Measurements from ENCODE around the gene NBEA. TPM values are rescaled to one million over a fixed set of nuclear protein-coding genes. Genes with fewer than 3 reads are reported as not detected.

NBEA gene
- total and polyA plus RNA-seq, 7 donors: 0.46 to 47.6 (median 38.0) TPM

DNA sequence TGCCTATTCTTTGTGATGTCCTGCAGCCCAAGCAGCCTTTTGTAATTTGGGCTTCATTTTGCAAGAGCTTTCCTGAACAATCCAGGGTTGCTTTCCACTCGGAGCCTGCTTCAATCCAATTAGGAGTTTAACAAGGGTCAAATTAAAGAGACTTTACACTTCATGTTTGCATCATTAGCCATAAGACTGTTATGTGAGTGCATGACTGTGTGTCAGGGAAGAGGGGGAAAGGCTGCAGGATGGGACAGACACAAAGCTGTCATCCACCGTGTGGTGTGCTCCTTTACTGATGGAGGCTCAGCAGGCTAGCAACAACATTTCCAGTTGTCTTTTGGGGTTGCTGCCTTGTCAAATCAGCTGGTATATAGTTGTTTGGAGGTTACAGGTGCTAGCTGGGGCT lies 558.1 kb downstream of the NBEA start:
- no peak for DNase-seq
- H3K9me3 ChIP-seq: no peaks in the 10 kb centered on the region
- peaks cover 0 to 29% (median 16%) of the 10 kb centered on the region in 4 donors for H3K4me1 ChIP-seq
- TF ChIP-seq, protein P1, sequence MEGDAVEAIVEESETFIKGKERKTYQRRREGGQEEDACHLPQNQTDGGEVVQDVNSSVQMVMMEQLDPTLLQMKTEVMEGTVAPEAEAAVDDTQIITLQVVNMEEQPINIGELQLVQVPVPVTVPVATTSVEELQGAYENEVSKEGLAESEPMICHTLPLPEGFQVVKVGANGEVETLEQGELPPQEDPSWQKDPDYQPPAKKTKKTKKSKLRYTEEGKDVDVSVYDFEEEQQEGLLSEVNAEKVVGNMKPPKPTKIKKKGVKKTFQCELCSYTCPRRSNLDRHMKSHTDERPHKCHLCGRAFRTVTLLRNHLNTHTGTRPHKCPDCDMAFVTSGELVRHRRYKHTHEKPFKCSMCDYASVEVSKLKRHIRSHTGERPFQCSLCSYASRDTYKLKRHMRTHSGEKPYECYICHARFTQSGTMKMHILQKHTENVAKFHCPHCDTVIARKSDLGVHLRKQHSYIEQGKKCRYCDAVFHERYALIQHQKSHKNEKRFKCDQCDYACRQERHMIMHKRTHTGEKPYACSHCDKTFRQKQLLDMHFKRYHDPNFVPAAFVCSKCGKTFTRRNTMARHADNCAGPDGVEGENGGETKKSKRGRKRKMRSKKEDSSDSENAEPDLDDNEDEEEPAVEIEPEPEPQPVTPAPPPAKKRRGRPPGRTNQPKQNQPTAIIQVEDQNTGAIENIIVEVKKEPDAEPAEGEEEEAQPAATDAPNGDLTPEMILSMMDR (IDR thresholded peaks at IDR 0.05): no peak
- TF ChIP-seq EP300 (IDR thresholded peaks at IDR 0.05) (no peak), POLR2AphosphoS5 (IDR thresholded peaks at IDR 0.05) (no peak), POLR2A (IDR thresholded peaks at IDR 0.05) (no peak)
- no peaks in the 10 kb centered on the region for H3K36me3 ChIP-seq
- H3K27me3 ChIP-seq: no peaks in the 10 kb centered on the region
- no peak overlapping the region for H3K27ac ChIP-seq
- 84 to 88% methylated on average over 2 of the region's 2 CpGs for WGBS, 2 donors
- no peak overlapping the region for H3K4me3 ChIP-seq
- intact Hi-C loops (cut with DNase I): no loop called here

DNA sequence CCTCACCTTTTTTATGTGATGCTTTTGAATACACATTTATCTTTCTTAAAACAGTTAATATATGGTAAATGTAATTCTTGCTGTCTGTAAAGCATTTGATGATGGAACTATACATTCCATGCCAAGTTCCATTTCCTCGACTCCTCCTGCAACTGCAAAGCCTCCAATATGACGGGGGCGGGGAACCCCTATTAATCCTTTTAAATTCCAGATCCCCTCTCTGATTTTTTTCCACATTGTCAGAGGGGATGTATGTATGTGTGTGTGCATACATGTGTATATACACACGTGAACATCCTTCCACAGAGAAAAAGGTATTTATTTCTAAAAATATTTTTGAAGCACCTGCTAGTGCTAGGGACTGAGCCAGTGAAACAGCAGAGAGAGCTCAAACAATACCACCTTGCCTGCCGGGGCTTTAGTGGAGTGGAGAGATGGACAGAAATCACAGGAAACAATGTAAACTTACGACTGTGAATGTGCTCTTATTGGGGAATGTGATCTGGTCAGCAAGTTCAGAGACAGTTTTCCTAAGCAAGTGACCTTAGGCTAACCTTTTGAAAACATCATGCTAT lies 559.7 kb downstream of the NBEA start:
- H3K9me3 ChIP-seq: no peaks in the 10 kb centered on the region
- no peaks in the 10 kb centered on the region for H3K36me3 ChIP-seq
- intact Hi-C loops (cut with DNase I): no loop called here
- DNase-seq: no peak
- H3K27me3 ChIP-seq: no peaks in the 10 kb centered on the region
- TF ChIP-seq EP300 (IDR thresholded peaks at IDR 0.05) (no peak), POLR2AphosphoS5 (IDR thresholded peaks at IDR 0.05) (no peak), POLR2A (IDR thresholded peaks at IDR 0.05) (no peak)
- TF ChIP-seq, protein P1 (IDR thresholded peaks at IDR 0.05): no peak
- H3K27ac ChIP-seq: no peak overlapping the region
- WGBS, 2 donors: 79 to 81% methylated on average over 6 of the region's 6 CpGs
- peaks cover 0 to 29% (median 16%) of the 10 kb centered on the region in 4 donors for H3K4me1 ChIP-seq
- H3K4me3 ChIP-seq: no peak overlapping the region

DNA sequence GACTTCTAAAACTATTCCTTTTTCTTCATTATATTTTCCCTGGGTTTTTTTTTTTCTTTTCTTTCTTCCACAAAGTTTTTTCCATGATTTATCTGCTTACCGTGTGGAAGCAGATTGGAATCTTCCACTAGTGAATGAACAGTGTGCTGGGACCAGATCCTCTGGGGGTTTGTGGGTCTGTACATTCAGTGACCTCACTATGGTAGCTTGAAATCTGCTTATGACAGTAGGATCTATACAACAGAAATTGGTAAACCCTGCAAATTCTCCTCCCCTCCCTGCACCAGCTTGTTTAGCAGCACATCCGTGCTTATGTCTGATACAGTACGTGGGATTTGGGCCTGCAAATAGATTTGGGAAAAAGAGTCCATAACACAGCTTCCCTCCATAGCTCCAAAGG lies 560.4 kb downstream of the NBEA start:
- Histone ChIP-seq H3K4me1 (peaks cover 0 to 29% (median 16%) of the 10 kb centered on the region in 4 donors), H3K27ac (no peak overlapping the region), H3K36me3 (no peaks in the 10 kb centered on the region), H3K27me3 (no peaks in the 10 kb centered on the region), H3K9me3 (no peaks in the 10 kb centered on the region), H3K4me3 (no peak overlapping the region)
- TF ChIP-seq POLR2AphosphoS5 (IDR thresholded peaks at IDR 0.05) (no peak), POLR2A (IDR thresholded peaks at IDR 0.05) (no peak), EP300 (IDR thresholded peaks at IDR 0.05) (no peak)
- TF ChIP-seq, protein P1 (IDR thresholded peaks at IDR 0.05): no peak
- intact Hi-C loops (cut with DNase I): no loop called here
- DNase-seq: no peak
- WGBS, 2 donors: 60 to 81% methylated on average over 3 of the region's 3 CpGs

DNA sequence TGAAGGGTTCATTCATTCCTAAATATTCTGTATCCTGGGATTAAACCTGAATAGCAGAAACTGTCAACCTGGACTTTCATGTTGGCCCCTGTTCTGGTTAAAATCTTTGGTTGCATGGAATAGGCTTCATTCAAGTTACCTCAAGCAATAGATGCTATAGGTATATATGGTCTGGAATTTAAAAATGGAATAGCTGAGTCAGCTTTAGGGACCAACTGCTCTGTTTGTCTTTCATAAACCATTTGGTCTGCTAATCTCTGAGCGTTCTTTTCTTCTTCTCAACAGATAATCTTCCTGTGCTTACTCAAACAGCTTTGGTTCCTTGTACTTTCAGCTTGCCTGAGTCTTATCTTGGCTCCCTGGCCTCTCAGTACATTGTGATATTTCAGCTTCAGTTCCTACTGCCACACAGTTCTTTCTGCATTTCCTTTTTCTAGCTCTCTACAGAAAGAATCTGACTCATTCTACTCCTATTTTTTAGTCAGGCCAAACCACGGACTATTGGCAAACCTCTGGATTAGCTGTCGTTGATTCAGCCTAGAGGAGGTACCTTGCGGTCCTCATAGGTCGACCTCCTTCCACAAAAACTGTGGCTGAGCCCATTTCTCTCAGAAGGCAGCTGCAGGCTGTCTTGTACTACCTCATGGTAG lies 570.3 kb downstream of the NBEA start:
- Histone ChIP-seq H3K36me3 (no peaks in the 10 kb centered on the region), H3K4me3 (no peak overlapping the region), H3K27me3 (no peaks in the 10 kb centered on the region), H3K27ac (no peak overlapping the region), H3K9me3 (no peaks in the 10 kb centered on the region), H3K4me1 (no peaks in the 10 kb centered on the region)
- intact Hi-C loops (cut with DNase I): no loop called here
- DNase-seq: peak; percentile 68
- TF ChIP-seq EP300 (IDR thresholded peaks at IDR 0.05): no peak
- WGBS, 2 donors: 57 to 80% methylated on average over 5 of the region's 5 CpGs

DNA sequence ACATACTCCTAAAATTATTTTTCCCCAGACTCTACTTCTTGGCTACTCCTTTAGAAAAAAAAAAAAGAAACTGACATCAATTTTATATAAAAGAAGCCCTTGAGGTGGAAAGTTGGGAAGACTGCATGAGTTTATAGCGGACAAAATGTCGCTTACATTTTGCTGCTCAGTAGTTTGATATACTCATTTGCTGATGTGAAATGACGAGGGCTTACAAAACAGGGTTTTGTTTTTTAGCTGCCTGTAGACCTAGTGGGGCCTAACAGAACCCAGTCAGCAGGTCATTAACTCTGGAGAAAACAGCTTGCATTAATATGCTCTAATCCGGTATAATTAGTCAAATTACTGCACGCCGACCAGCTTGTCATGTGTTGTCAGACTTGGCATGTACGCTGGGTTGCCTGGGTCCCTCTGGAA lies 572.0 kb downstream of the NBEA start:
- no peaks in the 10 kb centered on the region for H3K36me3 ChIP-seq
- H3K27ac ChIP-seq: no peak overlapping the region
- intact Hi-C loops (cut with DNase I): no loop called here
- TF ChIP-seq POLR2AphosphoS5 (IDR thresholded peaks at IDR 0.05) (no peak), EP300 (IDR thresholded peaks at IDR 0.05) (no peak), POLR2A (IDR thresholded peaks at IDR 0.05) (no peak)
- TF ChIP-seq, protein P1 (IDR thresholded peaks at IDR 0.05): no peak
- DNase-seq: no peak
- no peaks in the 10 kb centered on the region for H3K4me1 ChIP-seq
- no peak overlapping the region for H3K4me3 ChIP-seq
- H3K27me3 ChIP-seq: no peaks in the 10 kb centered on the region
- H3K9me3 ChIP-seq: no peaks in the 10 kb centered on the region
- WGBS, 2 donors: 94% methylated on average over 7 of the region's 7 CpGs

Data from sigmoid colon (tissue), 7 donors.